Measurements from ENCODE around the gene SCTR. TPM values are rescaled to one million over a fixed set of nuclear protein-coding genes. Genes with fewer than 3 reads are reported as not detected.

Gene SCTR
- total and polyA plus RNA-seq, 4 donors, result 4.6 to 42.7 (median 28.0) TPM

GRCh38 chr2:119494163-119494790, 30.0 kb downstream of the SCTR start:
- H3K9me3 ChIP-seq (ENCODE audit: control insufficient read depth in 4 of 4, insufficient read depth in 3 of 4, low read length in 3 of 4), result peaks cover 0 to 3% (median 0%) of the 10 kb centered on the region in 4 donors
- 78 to 85% methylated on average over 6 of the region's 6 CpGs for WGBS, 2 donors
- H3K9ac ChIP-seq (ENCODE audit: insufficient read depth in 1 of 2, low read length in 2 of 2), result no peak overlapping the region
- H3K36me3 ChIP-seq (ENCODE audit: control insufficient read depth in 4 of 4, insufficient read depth in 4 of 4, low read length in 4 of 4), result no peaks in the 10 kb centered on the region
- ATAC-seq (ENCODE audit: insufficient read depth, low FRiP score) (no peak), DNase-seq (no peak)
- no peak for TF ChIP-seq CTCF (IDR thresholded peaks at IDR 0.05; ENCODE audit: control extremely low read depth, extremely low read depth)
- peaks cover 0 to 5% (median 0%) of the 10 kb centered on the region in 3 donors for H3K27me3 ChIP-seq (ENCODE audit: control insufficient read depth in 3 of 3, insufficient read depth in 3 of 3, low read length in 2 of 3)
- H3K4me3 ChIP-seq, result no peak overlapping the region
- H3K27ac ChIP-seq (ENCODE audit: low read depth in 1 of 2, low read length in 1 of 2), result no peak overlapping the region
- peaks cover 0 to 15% (median 4%) of the 10 kb centered on the region in 5 donors for H3K4me1 ChIP-seq (ENCODE audit: control insufficient read depth in 5 of 5, insufficient read depth in 5 of 5, low read length in 5 of 5)

GRCh38 chr2:119491776-119492525, 32.3 kb downstream of the SCTR start:
- peak overlapping the region; percentile 69 to 78 for H3K27ac ChIP-seq (ENCODE audit: low read depth in 1 of 2, low read length in 1 of 2)
- H3K27me3 ChIP-seq (ENCODE audit: control insufficient read depth in 3 of 3, insufficient read depth in 3 of 3, low read length in 2 of 3), result peaks cover 0 to 5% (median 0%) of the 10 kb centered on the region in 3 donors
- no peak for TF ChIP-seq CTCF (IDR thresholded peaks at IDR 0.05; ENCODE audit: control extremely low read depth, extremely low read depth)
- no peaks in the 10 kb centered on the region for H3K36me3 ChIP-seq (ENCODE audit: control insufficient read depth in 4 of 4, insufficient read depth in 4 of 4, low read length in 4 of 4)
- no peak overlapping the region for H3K4me3 ChIP-seq
- DNase-seq (peak; percentile 64 to 83 (median 71)), ATAC-seq (ENCODE audit: insufficient read depth, low FRiP score) (peak; percentile 24)
- peaks cover 0 to 30% (median 14%) of the 10 kb centered on the region in 5 donors for H3K4me1 ChIP-seq (ENCODE audit: control insufficient read depth in 5 of 5, insufficient read depth in 5 of 5, low read length in 5 of 5)
- peaks cover 0 to 3% (median 0%) of the 10 kb centered on the region in 4 donors for H3K9me3 ChIP-seq (ENCODE audit: control insufficient read depth in 4 of 4, insufficient read depth in 3 of 4, low read length in 3 of 4)
- 69 to 84% methylated on average over 5 of the region's 5 CpGs for WGBS, 2 donors
- no peak overlapping the region for H3K9ac ChIP-seq (ENCODE audit: insufficient read depth in 1 of 2, low read length in 2 of 2)

- peaks cover 0 to 5% (median 0%) of the 10 kb centered on the region in 3 donors for H3K27me3 ChIP-seq (ENCODE audit: control insufficient read depth in 3 of 3, insufficient read depth in 3 of 3, low read length in 2 of 3)
- ATAC-seq (ENCODE audit: insufficient read depth, low FRiP score), result no peak
- H3K9ac ChIP-seq (ENCODE audit: insufficient read depth in 1 of 2, low read length in 2 of 2), result no peak overlapping the region
- WGBS, 2 donors, result 66 to 72% methylated on average over 7 of the region's 7 CpGs
- H3K4me1 ChIP-seq (ENCODE audit: control insufficient read depth in 5 of 5, insufficient read depth in 5 of 5, low read length in 5 of 5), result peaks cover 0 to 30% (median 18%) of the 10 kb centered on the region in 5 donors
- H3K27ac ChIP-seq (ENCODE audit: low read depth in 1 of 2, low read length in 1 of 2), result peak overlapping the region in 1 of 2 donors; percentile 80
- H3K36me3 ChIP-seq (ENCODE audit: control insufficient read depth in 4 of 4, insufficient read depth in 4 of 4, low read length in 4 of 4), result no peaks in the 10 kb centered on the region
- DNase-seq, result no peak
- no peak for TF ChIP-seq CTCF (IDR thresholded peaks at IDR 0.05; ENCODE audit: control extremely low read depth, extremely low read depth)
- peaks cover 0 to 3% (median 0%) of the 10 kb centered on the region in 4 donors for H3K9me3 ChIP-seq (ENCODE audit: control insufficient read depth in 4 of 4, insufficient read depth in 3 of 4, low read length in 3 of 4)
- H3K4me3 ChIP-seq, result no peak overlapping the region
Measured at GRCh38 chr2:119490653-119491195, 33.6 kb downstream of the SCTR start.

All from lung (tissue), 12 donors.